SK-N-MC (cell line): Measurements from ENCODE around the gene B9D1.

Experiments used
- FOXP2 ChIP-seq: optimal IDR thresholded peaks from 2 replicates; pipeline ENCODE3; 2011; ENCODE audit warnings: mild to moderate bottlenecking, moderate library complexity; ENCODE audit not compliant: insufficient read depth; ENCODE audit errors: extremely low read length, control extremely low read depth
- POLR2AphosphoS5 ChIP-seq: IDR thresholded peaks from 2 replicates; pipeline ENCODE4 v1.6.1; 2012; ENCODE audit warnings: mild to moderate bottlenecking, low read depth, low read length, borderline replicate concordance

- TF ChIP-seq POLR2AphosphoS5 (no peak), FOXP2 (no peak)
Measured at GRCh38 chr17:19409509-19409908, 47.0 kb upstream of the B9D1 start.
